ENCODE data around the gene LMOD3. TPM values are rescaled to one million over a fixed set of nuclear protein-coding genes. Genes with fewer than 3 reads are reported as not detected.

The LMOD3 gene
- total RNA-seq (2012; rRNA removed), result 0.25 and 0.66 TPM in 2 replicates

DNA sequence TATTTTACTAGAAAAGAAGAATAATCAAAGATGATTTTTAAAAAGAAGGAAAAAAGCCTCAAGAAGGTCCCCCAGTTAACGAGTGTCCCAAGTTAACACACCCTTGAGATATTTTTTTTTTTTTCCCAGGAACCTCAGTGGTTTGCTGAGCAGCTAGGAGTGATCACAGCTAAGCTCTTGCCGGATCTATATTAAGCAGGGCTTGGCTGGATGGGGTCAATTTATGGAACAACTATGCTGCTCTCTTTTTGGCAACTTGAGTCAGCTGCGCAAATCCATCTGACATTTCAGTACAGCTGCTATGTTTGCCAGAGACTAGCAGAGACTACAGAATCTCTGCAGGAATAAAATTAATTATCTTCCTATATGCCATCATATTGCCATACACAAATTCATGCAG is at the start of gene LMOD3:
LMOD3 (minus strand) TSS at position 193 of the 400 bp plus-strand sequence. CDS start 209 bp downstream, outside the sequence.
- Histone ChIP-seq H3K4me1 (ENCODE audit: control insufficient read depth, insufficient read depth, low read length) (no peaks in the 10 kb centered on the region), H3K36me3 (ENCODE audit: insufficient read depth, low read length) (no peaks in the 10 kb centered on the region), H3K27me3 (ENCODE audit: control insufficient read depth, insufficient read depth, low read length) (no peaks in the 10 kb centered on the region), H3K9me3 (replicated peaks; ENCODE audit: low read length) (no peaks in the 10 kb centered on the region), H3K4me2 (ENCODE audit: low read length) (peak within 1 kb of the TSS; percentile 33), H3K4me3 (ENCODE audit: low read length) (no peak within 1 kb of the TSS), H3K9ac (ENCODE audit: low read depth, low read length) (no peak within 1 kb of the TSS)

DNA sequence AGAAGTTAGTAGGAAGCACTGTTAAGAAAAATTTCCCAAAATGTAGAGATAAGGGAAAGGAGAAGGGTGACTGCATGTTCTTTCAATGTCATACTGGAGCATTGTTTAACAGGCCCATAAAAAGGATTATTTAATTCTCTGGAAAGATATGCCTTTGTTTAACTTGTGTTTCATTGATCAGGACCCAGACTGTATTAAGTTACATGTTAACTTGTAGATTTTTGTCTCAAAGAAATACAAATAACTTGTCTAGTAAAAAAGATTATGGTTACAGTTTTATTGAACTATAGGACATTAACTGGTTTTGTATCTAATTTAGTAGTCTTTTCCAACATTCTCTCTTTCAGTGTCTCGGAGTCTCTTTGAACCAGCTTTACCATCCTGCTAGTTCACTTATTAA is 49.7 kb upstream of the LMOD3 start:
- H3K36me3 ChIP-seq (ENCODE audit: insufficient read depth, low read length), result no peaks in the 10 kb centered on the region
- H3K27me3 ChIP-seq (ENCODE audit: control insufficient read depth, insufficient read depth, low read length), result no peaks in the 10 kb centered on the region
- no peak overlapping the region for H3K4me3 ChIP-seq (ENCODE audit: low read length)
- H3K9ac ChIP-seq (ENCODE audit: low read depth, low read length), result no peak overlapping the region
- H3K4me1 ChIP-seq (ENCODE audit: control insufficient read depth, insufficient read depth, low read length), result peaks cover 4% of the 10 kb centered on the region
- H3K4me2 ChIP-seq (ENCODE audit: low read length), result no peak overlapping the region
- no peaks in the 10 kb centered on the region for H3K9me3 ChIP-seq (replicated peaks; ENCODE audit: low read length)

DNA sequence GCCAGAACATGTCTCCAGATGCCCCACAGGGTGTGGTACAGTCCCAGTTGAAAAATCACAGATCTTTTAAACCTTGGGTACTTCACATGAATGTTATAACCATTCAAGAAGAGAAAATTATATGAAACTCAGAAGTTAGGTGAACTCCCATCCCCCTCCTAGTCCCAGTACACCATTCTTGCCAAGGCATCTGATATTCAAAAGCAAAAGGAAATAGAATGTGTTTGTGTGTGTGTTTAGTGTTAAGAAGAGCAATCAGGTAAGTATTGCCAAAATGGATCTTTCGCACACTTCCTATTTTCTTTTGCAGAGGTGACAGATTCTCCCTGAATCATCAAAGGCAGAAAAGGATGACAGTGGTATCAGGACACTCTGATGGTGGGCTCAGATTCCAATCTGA is 44.1 kb upstream of the LMOD3 start:
- H3K27me3 ChIP-seq (ENCODE audit: control insufficient read depth, insufficient read depth, low read length), result no peaks in the 10 kb centered on the region
- no peaks in the 10 kb centered on the region for H3K4me1 ChIP-seq (ENCODE audit: control insufficient read depth, insufficient read depth, low read length)
- no peak overlapping the region for H3K9ac ChIP-seq (ENCODE audit: low read depth, low read length)
- no peak overlapping the region for H3K4me2 ChIP-seq (ENCODE audit: low read length)
- no peaks in the 10 kb centered on the region for H3K36me3 ChIP-seq (ENCODE audit: insufficient read depth, low read length)
- H3K4me3 ChIP-seq (ENCODE audit: low read length), result no peak overlapping the region
- no peaks in the 10 kb centered on the region for H3K9me3 ChIP-seq (replicated peaks; ENCODE audit: low read length)

DNA sequence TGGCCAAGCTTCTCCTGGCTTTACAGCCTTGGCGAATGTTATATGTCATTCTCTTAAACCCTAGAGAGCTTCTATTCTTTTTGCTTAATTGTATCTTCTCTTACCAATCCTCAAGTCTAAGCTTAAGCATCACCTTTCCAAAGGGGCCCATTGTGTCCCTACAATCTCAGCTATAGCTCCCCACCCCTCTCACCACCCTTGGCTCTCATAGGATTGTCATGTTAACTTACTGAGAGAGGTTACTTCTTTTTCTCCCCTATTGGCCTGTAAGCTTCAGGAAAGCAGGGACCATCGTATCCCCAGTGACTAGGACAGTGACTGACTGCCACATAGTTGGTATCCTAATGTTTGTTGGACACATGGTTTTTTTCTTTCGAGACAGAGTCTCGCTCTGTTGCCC is 43.3 kb upstream of the LMOD3 start:
- no peak overlapping the region for H3K4me3 ChIP-seq (ENCODE audit: low read length)
- H3K36me3 ChIP-seq (ENCODE audit: insufficient read depth, low read length), result no peaks in the 10 kb centered on the region
- no peak overlapping the region for H3K4me2 ChIP-seq (ENCODE audit: low read length)
- H3K4me1 ChIP-seq (ENCODE audit: control insufficient read depth, insufficient read depth, low read length), result no peaks in the 10 kb centered on the region
- no peaks in the 10 kb centered on the region for H3K27me3 ChIP-seq (ENCODE audit: control insufficient read depth, insufficient read depth, low read length)
- H3K9ac ChIP-seq (ENCODE audit: low read depth, low read length), result no peak overlapping the region
- H3K9me3 ChIP-seq (replicated peaks; ENCODE audit: low read length), result no peaks in the 10 kb centered on the region

DNA sequence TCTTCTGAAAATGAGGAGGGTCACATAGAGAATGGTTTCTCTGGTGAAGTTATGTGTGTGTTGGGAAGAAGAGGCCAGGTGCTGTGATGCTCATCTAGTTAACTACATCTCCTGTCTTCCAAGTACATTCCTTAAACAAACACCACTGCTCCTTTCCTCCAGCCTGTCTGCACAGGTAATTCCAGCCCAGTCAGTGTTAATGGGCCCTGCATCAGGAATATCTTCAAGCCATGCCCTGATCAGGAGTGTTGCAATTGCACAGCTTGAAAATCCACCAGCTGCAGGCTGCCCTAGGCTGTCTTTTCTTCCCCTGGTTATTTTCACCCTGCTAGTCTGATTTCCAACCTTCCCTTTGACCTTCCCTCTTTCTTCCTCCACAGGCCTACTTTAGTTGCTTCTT is 41.9 kb upstream of the LMOD3 start:
- no peak overlapping the region for H3K9ac ChIP-seq (ENCODE audit: low read depth, low read length)

DNA sequence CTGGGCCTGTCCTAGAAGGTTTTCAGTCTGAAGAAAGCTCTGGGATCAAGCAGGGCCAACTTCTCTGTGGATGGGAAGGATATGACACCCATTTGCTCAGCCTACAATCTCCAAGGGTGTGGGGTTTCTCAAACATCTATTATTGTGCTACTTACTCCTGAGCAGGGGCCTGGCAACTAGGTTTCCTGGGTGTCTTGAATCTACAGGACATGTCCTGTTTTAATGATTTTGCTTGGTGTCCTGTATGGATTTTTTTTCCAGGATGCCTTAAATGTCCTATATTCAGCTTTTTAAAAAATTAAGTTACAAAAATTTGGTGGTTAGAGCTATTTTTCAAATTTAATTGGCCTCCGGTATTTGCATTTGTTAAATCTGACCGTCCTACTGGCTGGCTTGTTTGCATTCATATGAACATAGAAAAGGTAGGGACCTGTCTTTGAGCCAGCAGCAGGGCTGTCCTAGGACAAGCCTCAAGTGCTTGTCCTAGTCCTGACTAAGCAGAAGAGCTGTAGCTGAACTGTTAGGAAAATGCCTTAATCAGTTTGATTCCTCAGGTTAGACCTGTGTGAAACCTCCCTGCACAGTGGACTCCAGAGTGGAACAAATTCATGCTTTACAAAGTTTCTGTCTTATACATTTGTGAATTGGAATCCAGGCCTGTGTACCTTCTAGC is 40.0 kb upstream of the LMOD3 start:
- H3K4me2 ChIP-seq (ENCODE audit: low read length), result no peak overlapping the region
- H3K36me3 ChIP-seq (ENCODE audit: insufficient read depth, low read length), result no peaks in the 10 kb centered on the region
- no peak overlapping the region for H3K9ac ChIP-seq (ENCODE audit: low read depth, low read length)
- H3K4me1 ChIP-seq (ENCODE audit: control insufficient read depth, insufficient read depth, low read length), result no peaks in the 10 kb centered on the region
- H3K4me3 ChIP-seq (ENCODE audit: low read length), result no peak overlapping the region
- no peaks in the 10 kb centered on the region for H3K27me3 ChIP-seq (ENCODE audit: control insufficient read depth, insufficient read depth, low read length)
- no peaks in the 10 kb centered on the region for H3K9me3 ChIP-seq (replicated peaks; ENCODE audit: low read length)

More for the DNA sequence above, 41.9 kb upstream of the LMOD3 start:
- no peaks in the 10 kb centered on the region for H3K9me3 ChIP-seq (replicated peaks; ENCODE audit: low read length)
- H3K4me3 ChIP-seq (ENCODE audit: low read length), result no peak overlapping the region
- no peaks in the 10 kb centered on the region for H3K4me1 ChIP-seq (ENCODE audit: control insufficient read depth, insufficient read depth, low read length)
- H3K27me3 ChIP-seq (ENCODE audit: control insufficient read depth, insufficient read depth, low read length), result no peaks in the 10 kb centered on the region
- H3K4me2 ChIP-seq (ENCODE audit: low read length), result no peak overlapping the region
- H3K36me3 ChIP-seq (ENCODE audit: insufficient read depth, low read length), result no peaks in the 10 kb centered on the region

DNA sequence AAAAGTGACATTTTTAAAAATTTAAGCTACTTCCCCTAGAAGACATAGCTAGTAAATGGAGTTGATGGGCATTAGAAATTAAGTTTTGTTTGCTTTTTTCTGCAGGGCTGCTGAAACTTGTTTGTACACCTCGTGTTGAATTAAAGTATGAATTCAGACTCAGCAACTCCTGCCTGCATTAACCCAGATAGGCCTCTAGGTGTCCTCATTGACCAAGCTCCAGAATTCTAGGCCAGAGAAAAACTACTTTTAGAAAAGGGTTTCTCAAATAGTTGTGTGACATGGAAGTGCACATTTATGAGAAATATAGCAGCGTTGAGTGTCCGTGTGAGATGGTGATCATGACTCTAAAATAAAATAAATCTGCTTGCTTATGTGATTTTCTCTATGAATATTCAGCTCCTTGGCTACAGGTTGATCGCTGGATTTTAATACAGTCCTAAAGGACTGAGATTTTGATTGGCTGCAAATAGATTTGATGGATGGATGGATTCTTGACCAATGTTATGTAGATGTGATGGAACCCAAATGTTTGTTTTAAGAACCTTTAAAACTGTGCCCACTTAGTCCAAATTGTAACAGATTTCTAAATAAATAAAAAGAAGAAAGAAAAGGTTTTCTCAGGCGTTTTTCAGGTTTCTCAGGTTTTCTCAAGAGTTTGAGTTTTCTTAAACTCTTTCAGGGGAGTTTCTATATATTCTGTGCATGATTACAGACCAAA is 39.4 kb upstream of the LMOD3 start:
- Histone ChIP-seq H3K9me3 (replicated peaks; ENCODE audit: low read length) (no peaks in the 10 kb centered on the region), H3K4me1 (ENCODE audit: control insufficient read depth, insufficient read depth, low read length) (no peaks in the 10 kb centered on the region), H3K4me2 (ENCODE audit: low read length) (no peak overlapping the region)

DNA sequence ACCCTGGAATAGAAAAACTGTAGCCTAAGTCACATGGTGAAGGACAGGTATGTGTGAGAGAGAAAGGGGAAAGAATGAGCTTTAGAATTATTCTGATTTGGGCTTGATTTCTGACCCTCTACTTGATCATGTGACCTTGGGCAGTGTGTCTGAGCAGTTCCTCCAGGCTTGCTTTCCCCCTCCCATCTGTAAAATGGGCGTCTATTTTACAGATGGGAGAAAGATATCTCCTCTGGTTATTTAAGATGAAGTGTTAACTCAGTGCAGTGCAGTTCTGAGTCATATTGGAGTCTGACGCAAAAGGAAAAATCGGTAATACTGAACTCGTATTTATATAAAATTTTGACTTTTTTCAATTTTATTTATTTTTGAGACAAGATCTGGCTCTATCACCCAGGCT is 38.1 kb upstream of the LMOD3 start:
- Histone ChIP-seq H3K27me3 (ENCODE audit: control insufficient read depth, insufficient read depth, low read length) (peaks cover under 1% of the 10 kb centered on the region), H3K4me3 (ENCODE audit: low read length) (no peak overlapping the region), H3K4me1 (ENCODE audit: control insufficient read depth, insufficient read depth, low read length) (no peaks in the 10 kb centered on the region), H3K4me2 (ENCODE audit: low read length) (no peak overlapping the region), H3K9ac (ENCODE audit: low read depth, low read length) (no peak overlapping the region), H3K9me3 (replicated peaks; ENCODE audit: low read length) (no peaks in the 10 kb centered on the region), H3K36me3 (ENCODE audit: insufficient read depth, low read length) (no peaks in the 10 kb centered on the region)

More for the DNA sequence above, 39.4 kb upstream of the LMOD3 start:
- H3K27me3 ChIP-seq (ENCODE audit: control insufficient read depth, insufficient read depth, low read length), result no peaks in the 10 kb centered on the region
- H3K4me3 ChIP-seq (ENCODE audit: low read length), result no peak overlapping the region
- no peaks in the 10 kb centered on the region for H3K36me3 ChIP-seq (ENCODE audit: insufficient read depth, low read length)
- no peak overlapping the region for H3K9ac ChIP-seq (ENCODE audit: low read depth, low read length)

DNA sequence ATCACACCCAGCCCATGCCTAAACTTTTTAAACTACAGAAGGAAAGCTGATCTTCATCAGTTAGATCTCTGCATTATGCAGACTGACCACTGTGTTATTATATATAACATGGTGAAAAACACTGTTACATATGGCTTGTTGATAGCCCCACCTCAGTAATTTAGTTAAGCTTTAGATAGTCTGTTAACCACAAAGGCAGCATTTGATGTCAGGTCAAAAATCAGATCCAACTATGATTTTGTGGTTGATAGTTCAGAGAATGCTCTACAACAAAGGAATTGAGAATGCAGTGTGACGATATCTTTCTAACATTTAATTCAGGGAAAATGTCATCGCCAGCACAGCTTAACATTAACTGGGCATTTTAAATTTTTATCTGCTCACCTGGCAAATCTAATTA is 37.7 kb upstream of the LMOD3 start:
- H3K9me3 ChIP-seq (replicated peaks; ENCODE audit: low read length), result no peaks in the 10 kb centered on the region
- H3K9ac ChIP-seq (ENCODE audit: low read depth, low read length), result no peak overlapping the region
- peaks cover 4% of the 10 kb centered on the region for H3K27me3 ChIP-seq (ENCODE audit: control insufficient read depth, insufficient read depth, low read length)
- no peak overlapping the region for H3K4me2 ChIP-seq (ENCODE audit: low read length)
- H3K36me3 ChIP-seq (ENCODE audit: insufficient read depth, low read length), result no peaks in the 10 kb centered on the region
- no peak overlapping the region for H3K4me3 ChIP-seq (ENCODE audit: low read length)
- no peaks in the 10 kb centered on the region for H3K4me1 ChIP-seq (ENCODE audit: control insufficient read depth, insufficient read depth, low read length)

DNA sequence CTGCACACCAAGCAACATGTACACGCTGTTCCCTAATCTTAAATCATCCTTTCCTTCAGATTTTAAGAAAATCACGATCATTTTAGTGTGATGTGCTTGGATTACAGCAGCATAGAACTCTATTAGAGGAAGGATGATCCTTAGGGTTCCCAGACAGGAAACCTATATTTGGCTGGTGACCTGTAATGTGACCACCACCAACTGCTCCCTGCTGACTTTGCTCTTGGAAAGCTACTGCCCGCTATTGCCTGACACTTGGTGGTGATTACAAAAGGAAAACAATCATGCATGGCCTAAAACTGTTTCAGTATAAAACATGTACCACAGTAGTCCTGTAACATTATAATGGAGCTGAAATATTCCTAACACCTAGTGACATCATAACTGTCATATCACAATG is 27.2 kb upstream of the LMOD3 start:
- Histone ChIP-seq H3K9me3 (replicated peaks; ENCODE audit: low read length) (no peaks in the 10 kb centered on the region), H3K36me3 (ENCODE audit: insufficient read depth, low read length) (no peaks in the 10 kb centered on the region), H3K4me1 (ENCODE audit: control insufficient read depth, insufficient read depth, low read length) (no peaks in the 10 kb centered on the region), H3K4me2 (ENCODE audit: low read length) (no peak overlapping the region), H3K27me3 (ENCODE audit: control insufficient read depth, insufficient read depth, low read length) (peaks cover 19% of the 10 kb centered on the region), H3K9ac (ENCODE audit: low read depth, low read length) (no peak overlapping the region), H3K4me3 (ENCODE audit: low read length) (no peak overlapping the region)

DNA sequence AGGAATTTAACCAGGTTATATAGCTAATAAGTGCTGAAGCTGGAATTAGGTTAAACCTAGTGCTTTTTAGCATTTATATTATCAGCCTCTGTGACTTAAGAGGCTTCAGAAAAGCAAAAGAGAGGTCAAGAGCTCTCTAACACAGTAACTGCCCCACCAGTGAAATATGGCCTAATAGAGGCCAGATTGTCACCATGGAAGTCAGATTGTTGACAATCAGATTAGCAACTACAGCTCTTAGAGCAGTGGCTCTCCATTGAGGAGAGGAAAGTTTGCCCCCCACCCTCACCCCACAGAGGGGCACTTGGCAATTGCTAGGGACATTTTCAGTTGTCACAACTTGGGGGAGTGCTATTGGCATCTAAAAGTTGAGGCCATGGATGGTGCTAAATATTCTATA is 23.3 kb upstream of the LMOD3 start:
- H3K4me3 ChIP-seq (ENCODE audit: low read length), result no peak overlapping the region
- peaks cover 14% of the 10 kb centered on the region for H3K4me1 ChIP-seq (ENCODE audit: control insufficient read depth, insufficient read depth, low read length)
- no peak overlapping the region for H3K9ac ChIP-seq (ENCODE audit: low read depth, low read length)
- no peaks in the 10 kb centered on the region for H3K27me3 ChIP-seq (ENCODE audit: control insufficient read depth, insufficient read depth, low read length)
- H3K9me3 ChIP-seq (replicated peaks; ENCODE audit: low read length), result no peaks in the 10 kb centered on the region
- H3K36me3 ChIP-seq (ENCODE audit: insufficient read depth, low read length), result no peaks in the 10 kb centered on the region
- H3K4me2 ChIP-seq (ENCODE audit: low read length), result no peak overlapping the region

All from skeletal muscle satellite cell (primary cell).